RKO (cell line): Measurements from ENCODE around the gene MBNL2.
A peak's percentile ranks its signal among the peaks of the same experiment; 100 is the strongest.

Source experiments
- DNase-seq: peaks from one replicate; pipeline ENCODE4 v3.0.0-alpha.2; 2016; ENCODE audit warnings: low spot score

The MBNL2 gene

DNA sequence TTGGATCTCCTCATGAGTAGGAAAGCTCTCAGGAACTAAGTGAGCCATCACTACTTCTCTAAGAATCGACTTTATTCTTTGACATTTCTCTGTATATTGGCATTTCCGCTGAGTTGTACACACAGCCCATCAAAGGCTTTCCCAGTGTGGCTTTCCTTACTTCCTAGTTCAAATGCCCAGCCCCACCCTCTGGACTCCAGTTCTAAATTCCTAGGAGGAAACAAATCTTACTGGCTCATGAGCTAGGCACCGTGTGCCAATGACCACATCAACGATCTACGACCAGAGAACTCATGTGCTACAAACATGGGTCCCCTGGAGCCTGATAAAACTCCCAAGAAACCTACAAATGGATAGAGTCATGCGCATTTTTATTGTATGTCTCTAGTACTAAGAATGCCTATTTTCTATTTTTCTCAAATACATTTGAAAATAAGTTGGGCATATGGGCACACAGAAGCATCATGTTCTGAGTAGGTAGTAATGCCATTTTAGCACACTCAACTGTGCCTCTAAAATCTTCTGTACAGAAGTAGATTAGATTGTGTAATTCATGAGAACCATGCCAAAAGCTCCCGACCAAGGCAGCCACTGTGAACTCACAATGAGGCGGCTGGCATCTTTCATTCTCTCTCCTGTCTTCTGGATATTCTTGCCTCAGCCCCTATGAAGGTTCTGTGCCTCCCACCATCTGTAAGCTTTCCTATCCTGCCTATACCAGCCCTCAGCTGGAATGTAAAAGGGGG is 201.3 kb downstream of the MBNL2 start:
- DNase-seq = no peak

DNA sequence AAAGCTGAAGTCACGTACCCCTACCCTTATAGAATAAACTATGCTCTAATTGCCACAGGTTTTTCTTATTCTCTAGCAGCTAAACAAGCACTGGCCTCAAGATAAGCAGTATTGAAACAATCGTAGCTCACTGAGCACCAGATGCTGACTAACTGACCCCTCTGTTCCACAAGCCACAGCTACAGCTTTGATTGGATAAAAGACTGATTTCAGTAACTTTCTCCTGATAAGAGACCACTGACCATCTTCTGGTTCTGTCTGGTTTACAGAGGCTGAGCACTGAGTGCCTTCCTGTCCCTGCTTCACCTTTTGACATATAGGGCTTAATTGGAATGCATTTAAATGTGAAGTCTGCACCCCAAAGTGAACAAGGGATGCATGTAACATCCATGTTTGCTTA is 203.5 kb downstream of the MBNL2 start:
- DNase-seq = no peak

DNA sequence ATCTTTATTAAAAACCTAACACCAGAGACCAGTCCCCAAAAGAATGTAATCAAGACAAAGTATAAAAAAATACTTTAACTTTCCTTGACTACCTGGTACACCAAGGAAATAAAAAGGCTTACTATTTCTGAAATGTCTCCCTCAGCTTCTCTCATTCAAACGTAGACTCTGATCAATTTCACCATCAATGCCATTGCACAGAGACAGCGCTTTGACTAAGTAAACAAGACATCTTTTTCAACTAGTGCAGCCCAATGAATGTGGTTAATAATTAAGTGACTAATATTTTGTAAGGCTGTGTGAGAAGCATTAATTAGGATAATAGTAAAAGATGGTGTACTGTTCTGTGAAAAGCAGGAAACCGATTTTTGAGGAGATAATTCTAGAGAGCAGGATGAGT is 204.6 kb downstream of the MBNL2 start:
- DNase-seq = no peak

DNA sequence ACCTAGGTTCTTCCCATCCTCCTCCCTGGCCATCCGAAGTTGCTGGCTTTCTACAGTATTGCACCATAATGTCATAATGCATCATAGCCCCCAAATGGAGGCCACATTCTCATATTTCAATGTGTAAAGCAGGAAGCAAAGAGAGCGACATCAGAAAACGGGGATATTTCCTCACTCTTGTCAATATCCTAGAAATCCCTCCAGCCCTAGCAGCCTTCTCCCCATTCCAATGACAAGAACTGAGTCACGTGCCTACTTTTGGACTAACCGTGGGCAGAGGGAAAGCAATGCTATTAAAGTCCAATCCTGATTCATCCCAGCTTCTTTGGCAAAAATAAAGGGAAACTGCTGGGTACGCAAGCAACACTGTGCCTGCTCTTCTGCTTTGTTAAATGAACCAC is 207.5 kb downstream of the MBNL2 start:
- DNase-seq = peak; percentile 83

DNA sequence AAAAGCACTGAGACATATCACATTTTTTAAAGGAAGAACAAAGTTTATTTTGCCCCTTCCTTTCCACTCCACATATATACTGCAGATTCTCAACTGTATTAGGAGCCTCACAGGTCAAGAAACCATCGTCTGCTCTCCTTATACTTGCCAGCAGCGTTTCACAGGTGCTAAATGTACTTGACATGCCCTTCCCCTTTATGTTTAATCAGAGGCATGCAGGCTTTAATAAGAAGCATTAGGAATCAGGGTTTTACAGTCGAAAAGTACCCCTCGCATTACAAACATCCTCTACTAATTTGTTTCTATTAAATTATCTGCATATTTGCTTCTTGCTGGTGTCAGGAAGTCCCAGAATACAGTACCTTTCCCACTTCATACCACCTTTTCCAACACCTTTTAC is 208.2 kb downstream of the MBNL2 start:
- DNase-seq = no peak

DNA sequence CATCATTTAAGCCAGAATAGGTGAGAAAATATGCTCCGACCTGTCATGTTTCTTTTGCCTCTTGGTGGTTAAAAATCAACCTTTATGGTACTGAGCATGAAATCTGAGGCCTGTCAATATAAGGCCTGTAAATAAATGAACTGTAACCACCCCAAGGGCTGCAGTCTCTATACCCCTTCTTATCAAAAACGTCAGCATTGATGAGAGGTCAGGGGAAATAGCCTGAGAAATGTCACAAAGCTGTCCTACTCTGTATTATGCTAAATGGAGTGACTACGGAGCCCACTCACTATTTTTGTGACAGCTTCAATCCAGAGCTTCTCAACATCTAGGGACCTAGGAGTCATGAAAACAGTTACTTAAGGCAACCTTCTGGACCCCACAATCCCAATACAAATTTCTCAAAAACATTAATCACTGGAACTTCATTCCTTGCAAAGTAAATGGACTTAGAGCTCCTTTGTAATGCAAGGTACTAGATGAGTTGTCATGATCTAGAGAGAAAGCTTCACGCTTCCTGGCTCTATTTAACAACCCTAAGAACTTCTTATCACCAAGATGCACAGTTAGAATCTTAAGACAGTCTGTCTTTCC is 209.1 kb downstream of the MBNL2 start:
- no peak for DNase-seq

DNA sequence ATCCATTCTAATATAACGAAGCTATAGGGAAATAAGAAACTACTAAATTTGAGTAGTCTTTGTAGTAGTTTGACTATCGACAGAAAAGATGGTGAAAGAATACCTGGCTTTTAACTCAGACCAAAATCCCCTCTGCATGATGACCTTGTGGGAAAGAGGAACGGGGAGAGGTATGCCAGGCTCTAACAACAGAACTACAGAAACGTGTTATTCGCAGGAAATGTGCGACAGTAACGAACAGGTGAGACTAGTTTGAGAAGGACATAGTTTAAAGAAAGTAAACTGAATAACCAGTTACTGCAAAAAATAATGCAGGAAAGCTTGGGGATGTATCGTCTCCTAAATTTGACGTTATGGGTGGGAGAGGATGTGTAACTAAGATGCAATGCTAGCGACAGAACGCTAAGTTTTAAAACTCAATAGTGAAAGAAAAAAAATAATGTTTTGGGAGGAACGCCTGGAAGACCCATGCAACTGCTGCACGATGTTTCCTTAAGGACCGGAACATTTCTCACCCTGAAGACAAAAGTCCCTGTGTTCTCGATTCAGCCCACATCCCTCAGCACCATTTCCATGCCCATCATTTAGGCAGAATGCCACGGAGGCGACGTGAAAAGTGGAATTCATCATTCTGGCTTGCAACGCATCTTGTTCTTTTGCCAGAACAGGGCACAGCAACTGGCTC is 210.2 kb downstream of the MBNL2 start:
- no peak for DNase-seq

DNA sequence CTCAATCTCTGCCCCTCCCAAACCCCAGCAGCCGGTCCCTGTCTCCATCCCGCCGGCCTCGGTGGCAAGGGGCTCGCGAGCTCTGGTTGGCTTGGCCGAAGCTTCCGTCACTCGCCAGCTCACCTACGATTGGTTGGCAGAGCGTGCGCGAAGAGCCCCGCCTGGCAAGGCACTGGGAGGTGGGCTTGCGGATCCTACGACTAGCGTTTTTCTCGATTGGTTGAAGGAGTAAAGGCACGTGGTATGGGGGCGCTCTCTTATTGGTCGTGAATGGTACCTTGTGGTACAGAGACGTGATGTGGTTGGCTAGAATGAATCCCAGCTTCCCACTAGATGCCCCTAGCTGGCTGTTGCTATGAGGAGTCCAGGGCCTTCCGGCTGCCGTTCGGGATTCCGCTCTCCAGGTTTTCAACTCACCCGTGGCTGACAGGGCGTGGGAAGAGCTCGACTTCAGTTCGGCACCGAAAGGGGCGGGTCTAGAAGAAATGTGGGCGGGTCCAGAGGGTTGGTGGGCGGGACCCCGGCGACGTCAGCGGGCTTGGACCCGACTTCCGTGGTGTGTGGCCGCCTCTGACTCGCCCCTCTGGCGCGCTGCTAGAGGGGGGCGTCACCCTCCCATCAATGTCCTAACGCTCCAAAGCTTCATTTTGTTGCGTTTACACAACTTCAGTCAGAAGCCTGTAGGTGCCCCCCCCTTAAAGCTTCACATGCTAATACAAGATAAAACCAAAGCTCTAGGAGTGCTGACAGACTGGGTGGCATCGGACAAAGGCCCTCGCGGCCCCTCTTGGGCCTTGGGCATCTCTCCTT is 211.0 kb downstream of the MBNL2 start:
- DNase-seq = peak; percentile 97

DNA sequence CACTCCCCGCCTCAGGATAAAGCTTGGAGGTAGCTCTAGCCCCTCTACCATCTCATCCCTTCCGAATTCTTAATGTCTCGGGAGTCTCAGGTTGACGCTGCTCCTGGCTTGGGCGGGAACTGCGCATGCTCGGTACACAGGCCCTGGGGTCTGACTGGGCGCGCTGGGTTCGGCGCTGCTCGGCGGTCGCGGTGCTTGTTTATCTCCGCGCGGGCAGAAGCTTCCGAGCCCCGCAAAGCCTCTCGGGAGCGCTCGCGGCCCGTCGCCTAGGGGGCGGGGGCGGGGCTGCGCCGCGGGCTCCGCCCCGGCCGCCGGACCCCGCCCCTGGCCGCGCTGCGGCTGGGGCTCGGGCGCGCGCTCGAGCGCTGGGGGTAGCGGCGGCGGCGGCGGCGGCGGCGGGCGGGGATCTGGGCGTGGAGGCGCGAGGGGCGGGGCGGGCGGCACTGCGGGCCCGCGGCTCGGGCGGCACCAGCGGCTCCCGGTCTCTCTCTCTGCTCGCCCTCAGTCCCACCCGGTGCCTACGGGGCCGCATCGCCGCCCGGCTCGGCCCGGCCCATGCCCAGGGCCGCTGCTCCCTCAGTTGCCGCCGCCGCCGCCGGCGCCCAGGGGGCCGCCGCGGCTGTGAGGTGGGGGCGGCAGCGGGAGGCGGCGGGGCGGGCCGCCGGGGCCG is 211.7 kb downstream of the MBNL2 start, which contains the start of gene RAP2A:
RAP2A (plus strand) TSS at position 443 of the 670 bp plus-strand sequence. CDS start 302 bp downstream, outside the sequence.
- peak; percentile 92 for DNase-seq

DNA sequence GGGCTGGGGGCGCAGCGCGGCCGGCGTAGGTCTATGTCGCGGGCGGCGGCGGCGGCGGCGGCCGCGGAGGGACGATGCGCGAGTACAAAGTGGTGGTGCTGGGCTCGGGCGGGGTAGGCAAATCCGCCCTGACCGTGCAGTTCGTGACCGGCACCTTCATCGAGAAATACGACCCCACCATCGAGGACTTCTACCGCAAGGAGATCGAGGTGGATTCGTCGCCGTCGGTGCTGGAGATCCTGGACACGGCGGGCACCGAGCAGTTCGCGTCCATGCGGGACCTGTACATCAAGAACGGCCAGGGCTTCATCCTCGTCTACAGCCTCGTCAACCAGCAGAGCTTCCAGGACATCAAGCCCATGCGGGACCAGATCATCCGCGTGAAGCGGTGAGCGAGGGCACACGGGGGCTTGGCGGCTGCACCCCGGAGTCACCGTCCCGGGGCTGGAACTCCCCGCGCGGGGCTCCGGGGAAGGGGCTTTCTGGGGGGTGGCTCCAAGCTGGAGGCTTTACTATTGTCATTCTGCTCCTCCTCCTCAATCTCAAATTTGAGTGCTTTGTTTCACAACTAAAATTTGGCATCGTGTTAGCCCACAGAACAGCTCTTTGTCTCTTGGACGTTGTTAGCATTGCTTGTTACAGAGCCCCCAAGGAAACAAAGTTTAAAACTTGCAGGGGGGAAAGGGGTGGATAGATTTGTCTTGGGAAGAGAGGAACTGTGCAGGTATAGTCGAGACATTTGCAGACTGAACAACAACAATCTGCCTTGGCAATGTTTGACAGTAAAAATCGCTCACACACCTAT is 212.5 kb downstream of the MBNL2 start:
- DNase-seq = peak; percentile 46

DNA sequence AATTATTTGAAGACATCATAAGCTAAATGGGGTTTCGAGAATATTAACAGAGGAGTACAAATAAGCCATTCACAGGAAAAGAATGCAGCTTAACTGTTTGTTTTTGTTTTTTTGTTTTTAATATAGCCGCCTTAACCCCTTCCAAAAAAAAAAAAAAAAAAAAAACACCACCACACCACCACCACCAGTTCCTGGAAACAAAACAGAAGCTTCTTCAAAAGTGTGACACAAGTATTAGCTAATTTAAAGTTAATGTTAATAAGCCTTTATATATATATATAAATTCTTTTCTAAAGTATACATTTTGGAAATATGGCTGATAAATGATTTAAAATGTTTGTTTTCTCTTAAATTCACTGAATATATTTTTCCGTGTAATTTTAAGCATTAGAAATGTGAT is 213.2 kb downstream of the MBNL2 start:
- DNase-seq = peak; percentile 8

DNA sequence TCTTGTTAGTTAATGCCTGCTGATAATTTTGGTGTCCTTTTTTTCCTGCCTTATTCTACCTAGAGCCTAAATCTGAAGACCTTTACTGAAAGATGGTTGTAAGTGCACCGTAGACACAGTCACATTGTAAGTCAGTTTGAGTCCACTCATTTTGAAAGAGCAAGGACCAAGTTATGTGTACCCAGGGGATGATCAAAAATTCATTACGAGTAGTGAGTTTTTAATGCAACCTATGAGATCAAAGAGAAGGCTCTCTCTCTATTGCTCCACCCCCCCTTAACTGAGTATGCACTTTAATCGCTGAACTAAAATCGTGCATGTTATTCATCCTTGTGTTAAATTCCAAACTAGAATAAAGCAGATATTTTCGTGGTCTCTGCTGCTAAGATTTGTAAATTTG is 213.7 kb downstream of the MBNL2 start:
- peak; percentile 55 for DNase-seq

DNA sequence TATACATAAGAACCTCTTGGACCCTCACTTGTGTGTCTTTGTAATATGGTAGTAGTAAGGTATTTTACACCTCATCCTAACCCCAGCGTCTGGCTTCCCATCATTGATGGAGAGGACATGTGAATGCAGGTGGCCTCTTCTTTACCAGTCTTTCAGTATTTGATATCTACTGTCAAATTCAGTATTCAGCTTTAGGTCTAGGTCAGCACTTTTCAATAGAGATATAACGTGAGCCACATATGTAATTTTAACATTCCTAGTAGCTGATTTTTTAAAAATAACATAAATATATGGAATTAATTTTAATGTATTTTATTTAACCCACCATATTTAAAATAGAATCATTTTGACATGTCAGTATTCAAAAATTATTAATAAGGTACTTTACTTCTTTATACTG is 214.7 kb downstream of the MBNL2 start:
- no peak for DNase-seq

DNA sequence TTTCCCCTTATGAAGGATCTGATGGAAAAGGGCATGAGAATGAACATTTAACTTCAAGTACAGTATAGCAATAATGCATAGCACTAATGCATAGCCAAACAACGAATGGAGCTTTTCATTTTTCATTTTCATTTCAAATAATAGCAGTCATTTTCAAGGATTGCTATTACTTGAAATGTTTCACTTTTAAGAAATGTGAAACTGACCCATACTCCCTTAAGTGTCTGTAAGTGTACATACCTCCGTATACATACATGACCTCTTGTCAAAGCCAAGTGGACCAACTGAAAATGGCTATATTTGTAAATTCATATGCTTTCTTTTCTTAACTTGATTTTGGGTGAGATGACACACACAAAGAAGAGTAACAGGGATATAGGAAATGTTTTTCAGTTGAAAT is 215.6 kb downstream of the MBNL2 start:
- no peak for DNase-seq

DNA sequence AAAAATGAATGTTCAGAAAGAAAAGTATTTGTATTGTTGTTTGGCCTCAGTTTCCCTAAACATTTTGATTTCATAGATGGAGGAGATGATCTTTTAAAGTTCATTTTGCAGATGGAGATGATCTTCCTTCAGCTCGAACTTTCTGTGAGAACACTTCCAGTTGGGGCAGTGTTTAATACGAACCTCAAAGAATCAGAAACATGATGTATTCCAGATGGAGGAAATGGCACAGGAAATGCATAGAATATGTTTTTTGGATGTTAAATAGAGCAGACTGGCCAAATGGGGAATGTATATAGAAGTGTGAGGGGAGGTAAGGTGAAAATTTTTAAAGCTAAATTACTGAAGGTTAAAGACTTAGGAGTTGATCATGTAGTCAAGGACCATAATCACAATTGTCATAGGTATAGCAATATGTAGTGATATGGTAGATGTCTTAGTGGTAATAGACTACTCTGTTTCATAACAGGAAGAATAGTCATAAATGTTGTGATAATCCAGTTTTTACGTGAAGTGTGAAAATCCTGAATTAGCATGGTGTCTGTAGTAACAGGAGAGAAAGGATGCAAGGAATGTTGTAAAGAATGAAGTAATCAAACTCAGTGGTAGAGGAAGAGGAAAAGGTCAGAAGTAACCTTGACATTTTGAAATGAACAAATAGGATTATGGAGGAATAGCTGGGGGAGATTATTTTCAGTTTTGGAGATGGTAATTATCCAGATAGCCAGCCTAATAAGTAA is 216.9 kb downstream of the MBNL2 start:
- no peak for DNase-seq

DNA sequence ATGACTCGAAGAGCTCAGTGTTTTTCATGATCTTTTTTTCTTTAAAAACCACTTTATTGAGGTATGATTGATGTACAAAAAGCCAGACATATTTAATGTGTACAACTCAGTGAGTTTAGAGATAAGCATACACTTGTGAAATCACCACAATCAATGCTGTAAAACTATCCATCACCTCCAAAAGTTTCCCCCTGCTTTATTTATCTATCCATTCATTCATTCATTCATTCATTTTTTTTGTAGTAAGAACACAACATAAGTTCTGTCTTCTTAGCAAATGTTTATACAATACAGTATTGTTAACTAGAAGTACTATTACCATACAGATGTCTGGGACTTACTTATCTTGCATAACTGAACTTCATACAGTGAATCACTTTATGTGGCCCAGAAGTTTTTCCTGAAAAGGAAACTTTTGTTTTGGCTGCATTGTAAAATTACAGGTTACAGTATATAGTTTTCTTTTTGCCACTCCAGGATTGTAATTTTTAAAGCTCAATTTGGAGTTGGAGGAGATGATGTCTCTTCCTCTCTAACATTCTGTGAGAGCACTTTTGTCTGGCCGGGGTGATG is 218.6 kb downstream of the MBNL2 start:
- DNase-seq = no peak

DNA sequence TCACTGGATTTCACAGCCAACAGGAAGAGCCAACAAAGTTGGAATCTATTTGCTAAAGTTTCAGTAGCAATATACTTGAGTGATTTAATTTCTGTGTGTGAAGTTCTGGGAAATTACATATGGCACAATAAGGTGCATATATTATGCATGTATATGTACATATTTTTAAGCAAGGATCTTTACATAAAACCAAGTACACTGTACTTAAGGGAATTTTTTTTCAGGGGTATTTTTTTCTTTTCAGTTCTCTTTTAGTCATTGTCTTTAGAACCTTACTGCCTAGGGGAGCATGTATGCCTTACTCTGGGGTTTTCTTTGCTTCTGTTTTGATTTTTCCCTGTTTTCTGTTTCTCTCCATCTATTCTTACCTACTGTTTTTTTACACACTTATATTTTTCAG is 219.2 kb downstream of the MBNL2 start:
- DNase-seq = no peak
